ENCODE results near the gene MPPED1.

- TF ChIP-seq SP1 (CRISPR knock-in tag; conservative IDR thresholded peaks at IDR 0.05), result no peak
- TF ChIP-seq, protein P1, sequence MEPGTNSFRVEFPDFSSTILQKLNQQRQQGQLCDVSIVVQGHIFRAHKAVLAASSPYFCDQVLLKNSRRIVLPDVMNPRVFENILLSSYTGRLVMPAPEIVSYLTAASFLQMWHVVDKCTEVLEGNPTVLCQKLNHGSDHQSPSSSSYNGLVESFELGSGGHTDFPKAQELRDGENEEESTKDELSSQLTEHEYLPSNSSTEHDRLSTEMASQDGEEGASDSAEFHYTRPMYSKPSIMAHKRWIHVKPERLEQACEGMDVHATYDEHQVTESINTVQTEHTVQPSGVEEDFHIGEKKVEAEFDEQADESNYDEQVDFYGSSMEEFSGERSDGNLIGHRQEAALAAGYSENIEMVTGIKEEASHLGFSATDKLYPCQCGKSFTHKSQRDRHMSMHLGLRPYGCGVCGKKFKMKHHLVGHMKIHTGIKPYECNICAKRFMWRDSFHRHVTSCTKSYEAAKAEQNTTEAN (CRISPR knock-in tag; IDR thresholded peaks at IDR 0.05), result no peak
- TF ChIP-seq ATF3 (CRISPR knock-in tag; conservative IDR thresholded peaks at IDR 0.05), result no peak
- TF ChIP-seq ESRRA (CRISPR knock-in tag; IDR thresholded peaks at IDR 0.05; ENCODE audit: borderline replicate concordance), result no peak
- no peak for TF ChIP-seq ELF4 (CRISPR knock-in tag; IDR thresholded peaks at IDR 0.05; ENCODE audit: low read depth)
- TF ChIP-seq CTCF (IDR thresholded peaks at IDR 0.05), result no peak
- TF ChIP-seq ZMAT4 (CRISPR knock-in tag; IDR thresholded peaks at IDR 0.05), result no peak
- no peak for TF ChIP-seq ZNF317 (CRISPR knock-in tag; IDR thresholded peaks at IDR 0.05; ENCODE audit: borderline replicate concordance, low read depth)
- no peak for TF ChIP-seq FOXP1 (CRISPR knock-in tag; IDR thresholded peaks at IDR 0.05; ENCODE audit: borderline replicate concordance)
- no peak for TF ChIP-seq PRDM15 (CRISPR knock-in tag; IDR thresholded peaks at IDR 0.05)
- no peak for TF ChIP-seq NR1H2 (CRISPR knock-in tag; IDR thresholded peaks at IDR 0.05)
- no peak for TF ChIP-seq ZNF232 (CRISPR knock-in tag; IDR thresholded peaks at IDR 0.05)
- TF ChIP-seq USF2 (CRISPR knock-in tag; IDR thresholded peaks at IDR 0.05), result no peak
- no peak for TF ChIP-seq ZNF138 (CRISPR knock-in tag; conservative IDR thresholded peaks at IDR 0.05)
These were observed 61.6 kb downstream of the MPPED1 start for GRCh38 chr22:43473441-43473840.

All from WTC11 (cell line).